WTC11 (cell line): ENCODE measurements around the gene RBBP6. TPM values are rescaled to one million over a fixed set of nuclear protein-coding genes. Genes with fewer than 3 reads are reported as not detected.
A peak's percentile ranks its signal among the peaks of the same experiment; 100 is the strongest.

Source experiments
- ATAC-seq: fragments of 200-7000 bp; cut with Tn5 transposase; 2 replicates; pipeline ENCODE4 v1.10.0; 2021; ENCODE audit warnings: mild to moderate bottlenecking, moderate library complexity
- CTCF ChIA-PET: fragments of 300-600 bp; sonication (Branson Sonifier 250); formaldehyde crosslinking; loops from one replicate; lab custom pipeline; 2021; ENCODE audit warnings: antibody characterized with exemption; lab: Charles Lee
- POLR2A ChIA-PET: fragments of 350-600 bp; sonication (Branson Sonifier 250); formaldehyde crosslinking; loops from one replicate; lab custom pipeline; 2021; ENCODE audit warnings: antibody characterized with exemption; lab: Charles Lee
- DNase-seq: peaks from one replicate; pipeline ENCODE4 v3.0.0; 2021; ENCODE audit warnings: low spot score
- H3K27ac Mint-ChIP-seq: 2 replicates; pipeline ENCODE4 v1.8.0; 2021; ENCODE audit warnings: mixed read lengths
- H3K27me3 Mint-ChIP-seq: 2 replicates; pipeline ENCODE4 v1.8.0; 2021; ENCODE audit warnings: low read depth, mild to moderate bottlenecking, moderate library complexity, mixed read lengths
- H3K36me3 Mint-ChIP-seq: 2 replicates; pipeline ENCODE4 v1.8.0; 2021; ENCODE audit warnings: mixed read lengths
- H3K4me1 Mint-ChIP-seq: 2 replicates; pipeline ENCODE4 v1.8.0; 2022; ENCODE audit warnings: mixed read lengths
- H3K4me3 Mint-ChIP-seq: 2 replicates; pipeline ENCODE4 v1.8.0; 2021; ENCODE audit warnings: mild to moderate bottlenecking, moderate library complexity, mixed read lengths
- H3K9me3 Mint-ChIP-seq: 2 replicates; pipeline ENCODE4 v1.8.0; 2021; ENCODE audit warnings: mixed read lengths
- CBFB ChIP-seq: sonication (generic); formaldehyde crosslinking; IDR thresholded peaks from 2 replicates; pipeline ENCODE4 v1.8.1; 2022; ENCODE audit warnings: mild to moderate bottlenecking, low read depth, missing genetic modification reagents
- GABPB1 ChIP-seq: sonication (generic); formaldehyde crosslinking; IDR thresholded peaks from 2 replicates; pipeline ENCODE4 v1.8.1; 2023; ENCODE audit warnings: mild to moderate bottlenecking, missing genetic modification reagents
- NFYB ChIP-seq: sonication (generic); formaldehyde crosslinking; conservative IDR thresholded peaks from 2 replicates; pipeline ENCODE4 v1.8.0; 2022; ENCODE audit warnings: low read depth, missing genetic modification reagents
- NR2C2 ChIP-seq: sonication (generic); formaldehyde crosslinking; IDR thresholded peaks from 2 replicates; pipeline ENCODE4 v1.8.0; 2022; ENCODE audit warnings: mild to moderate bottlenecking, missing genetic modification reagents
- NR3C1 ChIP-seq: sonication (generic); formaldehyde crosslinking; conservative IDR thresholded peaks from 2 replicates; pipeline ENCODE4 v1.8.1; 2023; ENCODE audit warnings: low read depth, mild to moderate bottlenecking, missing genetic modification reagents
- TCF7 ChIP-seq: sonication (generic); formaldehyde crosslinking; IDR thresholded peaks from 2 replicates; pipeline ENCODE4 v1.8.0; 2022; ENCODE audit warnings: mild to moderate bottlenecking, low read depth, missing genetic modification reagents, moderate library complexity
- TEAD1 ChIP-seq: sonication (generic); formaldehyde crosslinking; IDR thresholded peaks from 2 replicates; pipeline ENCODE4 v1.8.0; 2022; ENCODE audit warnings: mild to moderate bottlenecking, missing genetic modification reagents
- TEAD4 ChIP-seq: sonication (generic); formaldehyde crosslinking; IDR thresholded peaks from 2 replicates; pipeline ENCODE4 v1.8.0; 2022; ENCODE audit warnings: mild to moderate bottlenecking, missing genetic modification reagents
- ZBTB21 ChIP-seq: sonication (generic); formaldehyde crosslinking; IDR thresholded peaks from 2 replicates; pipeline ENCODE4 v1.8.1; 2023; ENCODE audit warnings: mild to moderate bottlenecking, missing genetic modification reagents, borderline replicate concordance
- ZNF121 ChIP-seq: sonication (generic); formaldehyde crosslinking; IDR thresholded peaks from 2 replicates; pipeline ENCODE4 v1.8.0; 2023; ENCODE audit warnings: missing genetic modification reagents
- ZNF219 ChIP-seq: sonication (generic); formaldehyde crosslinking; IDR thresholded peaks from 2 replicates; pipeline ENCODE4 v1.8.0; 2023; ENCODE audit warnings: missing genetic modification reagents, mild to moderate bottlenecking, borderline replicate concordance
- ZNF263 ChIP-seq: sonication (generic); formaldehyde crosslinking; IDR thresholded peaks from 2 replicates; pipeline ENCODE4 v1.8.1; 2022; ENCODE audit warnings: low read depth, mild to moderate bottlenecking, moderate library complexity, missing genetic modification reagents
- total RNA-seq: library from RNA; stranded (reverse); gene quantifications from 3 replicates; pipeline ENCODE4 v1.2.3, GENCODE V29; 2021
- TF ChIP-seq, protein P1 (sequence below): fragments of 200-600 bp; IDR thresholded peaks from 2 replicates; pipeline ENCODE4 v1.8.0; 2022; ENCODE audit warnings: antibody characterized with exemption
- TF ChIP-seq, protein P2 (sequence below): fragments of 250-450 bp; sonication (Bioruptor Pico); IDR thresholded peaks from 2 replicates; pipeline ENCODE4 v2.1.2; 2022; ENCODE audit warnings: mild to moderate bottlenecking, moderate library complexity
- TF ChIP-seq, protein P3 (sequence below): fragments of 250-450 bp; sonication (Bioruptor Pico); IDR thresholded peaks from 2 replicates; pipeline ENCODE4 v1.9.0; 2021; ENCODE audit warnings: mild to moderate bottlenecking
- TF ChIP-seq, protein P4 (sequence below): sonication (generic); formaldehyde crosslinking; IDR thresholded peaks from 2 replicates; pipeline ENCODE4 v1.8.0; 2022; ENCODE audit warnings: mild to moderate bottlenecking, missing genetic modification reagents
- TF ChIP-seq, protein P5 (sequence below): sonication (generic); formaldehyde crosslinking; IDR thresholded peaks from 2 replicates; pipeline ENCODE4 v1.8.1; 2023; ENCODE audit warnings: mild to moderate bottlenecking, missing genetic modification reagents
- TF ChIP-seq, protein P6 (sequence below): sonication (generic); formaldehyde crosslinking; IDR thresholded peaks from 2 replicates; pipeline ENCODE4 v1.8.1; 2022; ENCODE audit warnings: low read depth, mild to moderate bottlenecking, moderate library complexity, missing genetic modification reagents, borderline replicate concordance

Gene RBBP6
- total RNA-seq, 1 experiment from 2014 or later = 62.4 TPM

DNA sequence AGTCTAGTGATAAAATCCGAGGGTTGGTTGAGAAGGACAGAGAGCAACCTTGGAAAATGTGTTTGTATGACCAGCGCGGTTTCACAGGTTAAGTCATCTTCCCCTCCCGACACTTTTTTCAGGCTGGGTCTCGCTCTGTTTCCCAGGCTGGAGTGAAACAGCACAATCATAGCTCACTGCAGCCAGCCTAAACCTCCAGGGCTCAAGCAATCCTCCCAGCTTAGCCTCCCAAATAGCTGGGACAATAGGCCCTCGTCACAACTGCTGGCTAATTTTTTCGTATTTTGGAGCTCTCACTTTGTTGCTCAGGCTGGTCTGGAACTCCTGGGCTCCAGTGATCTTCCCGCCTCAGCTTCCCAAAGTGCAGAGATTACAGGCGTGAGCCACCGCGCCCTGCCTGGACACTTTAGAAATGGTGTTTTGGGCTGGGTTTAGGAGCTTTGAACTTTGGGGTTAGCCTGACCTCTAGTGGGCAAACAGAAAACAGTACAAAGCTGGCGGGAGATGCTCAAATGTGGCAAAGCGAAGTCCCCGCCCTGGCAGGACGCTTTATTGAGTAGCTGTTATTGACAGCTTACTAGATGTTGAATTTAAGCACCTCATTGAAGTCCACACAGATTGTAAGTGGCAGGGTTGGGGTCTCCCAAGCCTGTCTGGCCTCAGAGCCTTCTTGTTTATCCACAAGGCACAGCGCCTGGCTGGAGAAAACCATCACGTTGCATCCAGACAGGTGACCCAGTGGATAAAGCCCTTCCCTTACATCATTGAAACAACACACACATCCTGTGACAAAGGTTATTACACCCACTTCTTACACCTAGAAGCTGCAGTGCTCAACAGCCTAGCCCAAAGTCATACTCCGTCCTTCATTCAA is 34.7 kb upstream of the RBBP6 start (continued):
- TF ChIP-seq, protein P1, sequence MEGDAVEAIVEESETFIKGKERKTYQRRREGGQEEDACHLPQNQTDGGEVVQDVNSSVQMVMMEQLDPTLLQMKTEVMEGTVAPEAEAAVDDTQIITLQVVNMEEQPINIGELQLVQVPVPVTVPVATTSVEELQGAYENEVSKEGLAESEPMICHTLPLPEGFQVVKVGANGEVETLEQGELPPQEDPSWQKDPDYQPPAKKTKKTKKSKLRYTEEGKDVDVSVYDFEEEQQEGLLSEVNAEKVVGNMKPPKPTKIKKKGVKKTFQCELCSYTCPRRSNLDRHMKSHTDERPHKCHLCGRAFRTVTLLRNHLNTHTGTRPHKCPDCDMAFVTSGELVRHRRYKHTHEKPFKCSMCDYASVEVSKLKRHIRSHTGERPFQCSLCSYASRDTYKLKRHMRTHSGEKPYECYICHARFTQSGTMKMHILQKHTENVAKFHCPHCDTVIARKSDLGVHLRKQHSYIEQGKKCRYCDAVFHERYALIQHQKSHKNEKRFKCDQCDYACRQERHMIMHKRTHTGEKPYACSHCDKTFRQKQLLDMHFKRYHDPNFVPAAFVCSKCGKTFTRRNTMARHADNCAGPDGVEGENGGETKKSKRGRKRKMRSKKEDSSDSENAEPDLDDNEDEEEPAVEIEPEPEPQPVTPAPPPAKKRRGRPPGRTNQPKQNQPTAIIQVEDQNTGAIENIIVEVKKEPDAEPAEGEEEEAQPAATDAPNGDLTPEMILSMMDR = peak; percentile 48
- no peak for TF ChIP-seq ZNF263 (CRISPR knock-in tag)
- peak; percentile 74; the same call in 1 of the 2 replicates for TF ChIP-seq ZNF121 (CRISPR knock-in tag)
- TF ChIP-seq, all 79 proteins: peak for 4

DNA sequence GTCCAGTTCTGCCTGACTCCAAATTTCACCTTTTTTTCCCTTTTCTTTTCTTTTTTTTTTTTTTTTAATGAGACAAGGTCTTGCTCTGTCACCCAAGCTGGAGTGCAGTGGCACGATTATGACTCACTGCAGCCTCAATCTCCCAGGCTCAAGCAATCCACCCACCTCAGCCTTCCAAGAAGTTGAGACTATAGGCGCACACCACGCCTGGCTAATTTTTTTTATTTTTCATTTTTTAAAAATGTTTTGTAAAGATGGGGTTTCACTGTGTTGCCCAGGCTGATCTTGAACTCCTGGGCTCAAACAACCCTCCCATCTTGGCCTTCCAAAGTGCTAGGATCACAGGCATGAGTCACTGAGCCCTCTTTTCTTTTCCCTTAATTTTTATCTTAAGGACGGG is 33.4 kb upstream of the RBBP6 start:
- Mint-ChIP-seq H3K36me3 (no peaks in the 10 kb centered on the region), H3K4me1 (no peaks in the 10 kb centered on the region)
- TF ChIP-seq ZNF219 (CRISPR knock-in tag) = no peak
- no peak for TF ChIP-seq TCF7 (CRISPR knock-in tag)
- no peak for TF ChIP-seq TEAD4 (CRISPR knock-in tag)
- TF ChIP-seq, protein P2, sequence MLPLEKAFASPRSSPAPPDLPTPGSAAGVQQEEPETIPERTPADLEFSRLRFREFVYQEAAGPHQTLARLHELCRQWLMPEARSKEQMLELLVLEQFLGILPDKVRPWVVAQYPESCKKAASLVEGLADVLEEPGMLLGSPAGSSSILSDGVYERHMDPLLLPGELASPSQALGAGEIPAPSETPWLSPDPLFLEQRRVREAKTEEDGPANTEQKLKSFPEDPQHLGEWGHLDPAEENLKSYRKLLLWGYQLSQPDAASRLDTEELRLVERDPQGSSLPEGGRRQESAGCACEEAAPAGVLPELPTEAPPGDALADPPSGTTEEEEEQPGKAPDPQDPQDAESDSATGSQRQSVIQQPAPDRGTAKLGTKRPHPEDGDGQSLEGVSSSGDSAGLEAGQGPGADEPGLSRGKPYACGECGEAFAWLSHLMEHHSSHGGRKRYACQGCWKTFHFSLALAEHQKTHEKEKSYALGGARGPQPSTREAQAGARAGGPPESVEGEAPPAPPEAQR (CRISPR knock-in tag) = no peak
- no peak for TF ChIP-seq NFYB (CRISPR knock-in tag)
- no peak for TF ChIP-seq NR2C2
- no peak for TF ChIP-seq TEAD1 (CRISPR knock-in tag)
- TF ChIP-seq GABPB1 (CRISPR knock-in tag) = no peak
- no peak for TF ChIP-seq NR3C1 (CRISPR knock-in tag)
- no peak for TF ChIP-seq CBFB (CRISPR knock-in tag)
- TF ChIP-seq, all 79 proteins: peak for 0
- ChIA-PET CTCF (interaction anchor here (0.9 to 3.8 kb wide), 9 partner anchors 8 to 460 kb away, joined by 3 to 136 read pairs (median 14); partner anchors contain the start of gene CACNG3), POLR2A (no interaction called here)
- Mint-ChIP-seq H3K27me3 (peaks cover 11% of the 10 kb centered on the region), H3K9me3 (0 out of 2 replicates have a peak, but pooled peaks cover 3% of the 10 kb centered on the region), H3K4me3 (no peak overlapping the region), H3K27ac (no peak overlapping the region)
- no peak for DNase-seq
- ATAC-seq = no peak

DNA sequence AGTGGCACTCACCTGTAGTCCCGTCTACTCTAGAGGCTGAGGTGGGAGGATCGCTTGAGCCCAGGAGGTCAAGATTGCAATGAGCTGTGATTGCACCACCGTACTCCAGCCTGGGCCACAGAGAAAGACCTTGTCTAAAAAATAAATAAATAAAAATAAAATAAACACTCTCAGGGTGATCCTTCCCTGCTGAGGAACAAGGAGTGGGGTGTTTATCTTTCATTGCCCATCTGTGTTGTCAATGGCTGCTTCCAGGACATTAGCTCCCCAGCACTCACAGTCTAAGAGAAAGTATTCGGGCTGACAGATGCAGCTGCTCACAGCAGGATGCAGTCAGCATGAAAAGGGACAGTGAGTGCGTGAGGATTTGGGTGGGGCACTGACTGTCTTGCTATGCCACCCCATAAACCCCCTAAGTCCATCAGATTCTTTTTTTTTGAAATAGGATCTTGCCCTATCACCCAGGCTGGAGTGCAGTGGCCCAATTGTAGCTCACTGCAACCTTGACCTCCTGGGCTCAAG is 31.3 kb upstream of the RBBP6 start:
- Mint-ChIP-seq H3K27me3 (peaks cover 11% of the 10 kb centered on the region), H3K27ac (no peak overlapping the region), H3K9me3 (0 out of 2 replicates have a peak, but pooled peaks cover 3% of the 10 kb centered on the region), H3K36me3 (no peaks in the 10 kb centered on the region), H3K4me1 (0 out of 2 replicates have a peak, but pooled peaks cover 3% of the 10 kb centered on the region), H3K4me3 (no peak overlapping the region)
- no peak for ATAC-seq
- DNase-seq = no peak
- CTCF ChIA-PET = interaction anchor here (0.6 to 2.5 kb wide), 6 partner anchors 9 to 472 kb away, joined by 3 to 16 read pairs (median 5); no protein-coding TSS in a partner anchor
- TF ChIP-seq, protein P3, sequence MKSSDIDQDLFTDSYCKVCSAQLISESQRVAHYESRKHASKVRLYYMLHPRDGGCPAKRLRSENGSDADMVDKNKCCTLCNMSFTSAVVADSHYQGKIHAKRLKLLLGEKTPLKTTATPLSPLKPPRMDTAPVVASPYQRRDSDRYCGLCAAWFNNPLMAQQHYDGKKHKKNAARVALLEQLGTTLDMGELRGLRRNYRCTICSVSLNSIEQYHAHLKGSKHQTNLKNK (CRISPR knock-in tag) = no peak
- TF ChIP-seq ZNF219 (CRISPR knock-in tag) (no peak), ZBTB21 (CRISPR knock-in tag) (no peak)
- TF ChIP-seq, protein P4, sequence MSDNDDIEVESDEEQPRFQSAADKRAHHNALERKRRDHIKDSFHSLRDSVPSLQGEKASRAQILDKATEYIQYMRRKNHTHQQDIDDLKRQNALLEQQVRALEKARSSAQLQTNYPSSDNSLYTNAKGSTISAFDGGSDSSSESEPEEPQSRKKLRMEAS (CRISPR knock-in tag) = no peak
- TF ChIP-seq, protein P5, sequence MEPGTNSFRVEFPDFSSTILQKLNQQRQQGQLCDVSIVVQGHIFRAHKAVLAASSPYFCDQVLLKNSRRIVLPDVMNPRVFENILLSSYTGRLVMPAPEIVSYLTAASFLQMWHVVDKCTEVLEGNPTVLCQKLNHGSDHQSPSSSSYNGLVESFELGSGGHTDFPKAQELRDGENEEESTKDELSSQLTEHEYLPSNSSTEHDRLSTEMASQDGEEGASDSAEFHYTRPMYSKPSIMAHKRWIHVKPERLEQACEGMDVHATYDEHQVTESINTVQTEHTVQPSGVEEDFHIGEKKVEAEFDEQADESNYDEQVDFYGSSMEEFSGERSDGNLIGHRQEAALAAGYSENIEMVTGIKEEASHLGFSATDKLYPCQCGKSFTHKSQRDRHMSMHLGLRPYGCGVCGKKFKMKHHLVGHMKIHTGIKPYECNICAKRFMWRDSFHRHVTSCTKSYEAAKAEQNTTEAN (CRISPR knock-in tag) = no peak
- TF ChIP-seq, protein P6, sequence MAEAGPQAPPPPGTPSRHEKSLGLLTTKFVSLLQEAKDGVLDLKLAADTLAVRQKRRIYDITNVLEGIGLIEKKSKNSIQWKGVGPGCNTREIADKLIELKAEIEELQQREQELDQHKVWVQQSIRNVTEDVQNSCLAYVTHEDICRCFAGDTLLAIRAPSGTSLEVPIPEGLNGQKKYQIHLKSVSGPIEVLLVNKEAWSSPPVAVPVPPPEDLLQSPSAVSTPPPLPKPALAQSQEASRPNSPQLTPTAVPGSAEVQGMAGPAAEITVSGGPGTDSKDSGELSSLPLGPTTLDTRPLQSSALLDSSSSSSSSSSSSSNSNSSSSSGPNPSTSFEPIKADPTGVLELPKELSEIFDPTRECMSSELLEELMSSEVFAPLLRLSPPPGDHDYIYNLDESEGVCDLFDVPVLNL = no peak
- POLR2A ChIA-PET = interaction anchor here (0.5 kb wide), 1 partner anchor 332 kb away, joined by 3 read pairs; no protein-coding TSS in a partner anchor
